Glomerular visceral epithelial cell (primary cell): ENCODE data around the gene PXDC1.
"Not testable (repeated sequence)": the region's sequence is repeated elsewhere in the genome, so short reads cannot be mapped to it uniquely, and the experiment has no call there.

Source experiments
- DNase-seq: peaks from one replicate; pipeline ENCODE4 v3.0.0-alpha.2; 2016; ENCODE audit errors: extremely low spot score

Gene PXDC1

DNA sequence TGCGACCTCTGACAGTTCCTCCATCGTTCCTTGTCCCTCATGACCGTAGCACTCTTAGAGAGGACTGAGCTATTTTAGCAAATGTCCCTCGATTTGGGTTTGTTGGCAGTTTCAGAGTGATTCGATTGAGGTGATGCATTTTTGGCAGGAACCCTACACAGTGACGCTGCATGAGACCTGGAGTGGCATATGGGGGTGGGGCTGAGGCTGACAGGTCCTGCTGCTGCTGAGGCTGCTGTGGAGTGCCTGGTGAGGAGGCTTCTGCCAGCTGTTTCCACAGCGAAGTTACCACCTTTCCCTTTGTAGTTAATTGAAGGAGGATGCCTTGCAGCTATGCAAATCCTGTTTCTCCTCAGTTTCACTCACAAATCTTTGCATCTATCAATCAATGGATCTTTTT is 19.8 kb downstream of the PXDC1 start:
- no peak for DNase-seq

DNA sequence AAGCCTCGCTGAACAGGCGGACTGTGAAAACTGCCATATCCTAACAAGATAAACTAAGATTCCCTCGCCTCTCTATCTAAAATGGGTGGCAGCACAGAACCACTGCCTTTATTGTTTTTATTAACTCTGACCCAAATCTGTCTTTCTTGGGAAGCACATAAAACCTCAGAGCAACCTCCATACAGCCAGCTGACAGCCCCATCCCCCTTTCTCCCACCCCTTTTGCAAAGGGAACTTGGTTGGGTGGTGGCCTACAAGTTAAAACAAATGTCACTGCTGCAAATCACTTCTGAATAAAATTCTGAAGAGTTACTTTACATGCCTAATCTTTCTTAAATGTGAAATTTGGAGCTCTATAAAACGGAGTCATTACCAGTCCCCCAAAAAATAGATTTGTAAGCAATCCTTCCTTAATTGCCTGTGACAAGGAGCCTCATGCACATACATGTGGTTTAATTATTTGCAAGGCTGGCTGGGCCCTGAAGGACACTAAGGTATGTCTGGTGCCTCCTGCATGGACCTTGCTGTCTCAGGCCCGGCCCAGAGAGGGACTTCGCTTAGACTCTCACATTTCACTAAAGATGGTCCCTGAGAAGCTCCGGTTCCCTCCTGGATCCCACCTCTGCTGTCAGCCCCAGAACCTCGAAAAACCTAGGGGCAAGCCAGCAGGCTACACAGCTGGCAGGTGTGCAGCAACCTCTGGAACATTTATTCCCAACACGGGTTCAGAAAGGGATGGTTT is 21.7 kb downstream of the PXDC1 start:
- no peak for DNase-seq

DNA sequence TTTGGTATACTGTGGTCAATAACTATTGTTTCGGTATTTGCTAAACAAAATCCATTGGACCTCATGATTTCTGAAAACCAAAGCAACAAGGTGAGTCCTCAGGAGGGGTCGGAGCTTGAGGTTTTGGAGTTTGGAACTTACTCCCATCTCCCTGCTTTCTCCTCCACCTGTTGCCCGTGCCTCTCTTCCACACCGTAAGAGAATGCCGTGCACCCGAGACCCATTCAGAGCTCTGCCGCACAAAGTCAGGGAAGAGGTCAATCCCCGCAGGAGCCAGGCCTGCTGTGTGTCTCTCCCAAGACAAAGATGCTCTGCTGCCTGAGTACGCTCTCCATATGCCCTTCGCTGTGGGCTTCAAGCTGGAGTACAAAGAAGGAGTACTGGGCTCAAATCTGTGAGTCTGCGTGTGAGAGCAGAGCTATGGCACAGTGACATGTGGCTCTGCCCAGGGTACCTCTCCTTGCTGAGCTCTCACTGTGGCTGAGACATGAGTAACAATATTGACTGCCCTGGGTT is 23.9 kb downstream of the PXDC1 start:
- DNase-seq, result no peak

DNA sequence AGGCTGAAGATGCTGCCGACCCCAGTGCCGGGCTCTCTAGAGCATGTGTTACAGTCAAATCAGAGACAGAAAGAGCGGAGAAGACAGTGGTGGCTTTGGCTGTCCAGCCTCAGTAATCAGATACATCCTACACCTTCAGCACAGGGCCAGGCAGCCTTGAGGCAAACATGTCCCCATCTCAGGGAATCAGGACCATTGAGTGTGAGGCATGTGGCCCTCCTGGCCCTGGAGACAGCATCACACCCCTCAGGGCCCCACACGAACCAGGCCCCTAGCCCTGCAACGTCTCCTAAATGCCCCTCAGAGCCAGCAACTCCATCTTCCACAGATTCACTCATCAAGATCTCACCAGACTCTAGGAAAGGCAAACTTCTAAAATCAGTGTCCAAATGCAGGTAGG is 24.5 kb downstream of the PXDC1 start:
- DNase-seq, result no peak

DNA sequence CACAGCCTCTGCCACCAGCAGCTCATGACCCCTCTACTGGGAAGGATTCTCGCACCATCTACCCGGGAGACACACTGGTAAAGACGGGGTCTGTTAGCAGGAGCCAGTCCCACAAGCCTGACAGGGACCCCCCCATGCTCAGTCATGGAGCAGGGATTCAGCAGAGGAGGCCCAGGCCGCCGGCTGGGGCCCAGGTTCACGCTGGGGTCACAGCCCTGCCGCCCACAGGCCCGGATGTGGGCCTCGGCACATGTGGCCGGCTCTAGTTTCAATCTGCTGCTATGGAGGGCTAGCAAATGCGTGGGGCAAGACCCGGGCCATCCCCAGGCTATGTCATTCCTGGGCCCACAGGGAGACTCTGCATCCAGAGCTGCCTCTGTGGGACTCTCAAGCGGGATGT is 25.1 kb downstream of the PXDC1 start:
- no peak for DNase-seq

DNA sequence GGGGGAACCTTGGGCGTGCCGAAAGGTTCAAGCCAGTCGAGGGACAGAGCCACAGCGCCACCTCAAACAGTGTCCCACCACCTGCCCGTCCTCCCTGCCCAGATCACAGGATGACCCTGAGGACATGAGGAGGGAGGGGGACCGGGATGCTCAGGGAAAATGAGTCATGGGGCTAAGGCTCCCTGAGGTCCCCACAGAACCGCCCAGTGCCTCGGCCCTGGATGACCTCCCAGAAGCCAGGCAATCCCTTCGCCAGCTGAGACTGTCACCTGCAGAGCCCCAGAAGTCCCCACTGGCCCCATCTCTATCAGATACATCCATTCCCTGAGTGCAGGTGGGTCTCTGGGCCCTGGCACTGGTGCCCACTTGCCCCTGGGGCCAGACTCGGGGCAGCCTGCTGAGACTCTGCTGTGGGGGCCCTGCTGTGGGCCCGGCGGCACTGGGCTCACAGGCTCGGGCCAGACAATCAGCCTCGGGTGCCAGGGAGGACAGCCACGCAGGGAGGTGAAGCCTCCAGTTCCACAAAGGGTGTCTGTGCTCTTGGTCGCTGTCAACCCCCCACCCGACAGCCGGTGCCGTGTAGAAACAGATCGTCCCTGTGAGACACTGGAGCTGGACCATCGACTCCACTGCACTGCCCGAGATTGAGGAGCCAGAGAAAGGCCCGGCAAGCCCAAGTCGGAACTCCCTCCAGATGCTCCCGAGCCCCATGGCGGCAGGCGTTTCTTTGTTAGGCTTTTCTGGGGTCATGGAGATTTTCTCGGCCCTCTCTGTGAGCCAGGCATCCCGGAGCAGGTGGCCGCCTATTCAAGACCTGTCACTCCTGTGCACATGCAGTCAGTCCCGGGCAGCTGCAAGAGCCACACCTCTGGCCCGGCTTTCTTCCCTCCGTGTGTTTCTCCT is 26.1 kb downstream of the PXDC1 start:
- DNase-seq, result no peak

DNA sequence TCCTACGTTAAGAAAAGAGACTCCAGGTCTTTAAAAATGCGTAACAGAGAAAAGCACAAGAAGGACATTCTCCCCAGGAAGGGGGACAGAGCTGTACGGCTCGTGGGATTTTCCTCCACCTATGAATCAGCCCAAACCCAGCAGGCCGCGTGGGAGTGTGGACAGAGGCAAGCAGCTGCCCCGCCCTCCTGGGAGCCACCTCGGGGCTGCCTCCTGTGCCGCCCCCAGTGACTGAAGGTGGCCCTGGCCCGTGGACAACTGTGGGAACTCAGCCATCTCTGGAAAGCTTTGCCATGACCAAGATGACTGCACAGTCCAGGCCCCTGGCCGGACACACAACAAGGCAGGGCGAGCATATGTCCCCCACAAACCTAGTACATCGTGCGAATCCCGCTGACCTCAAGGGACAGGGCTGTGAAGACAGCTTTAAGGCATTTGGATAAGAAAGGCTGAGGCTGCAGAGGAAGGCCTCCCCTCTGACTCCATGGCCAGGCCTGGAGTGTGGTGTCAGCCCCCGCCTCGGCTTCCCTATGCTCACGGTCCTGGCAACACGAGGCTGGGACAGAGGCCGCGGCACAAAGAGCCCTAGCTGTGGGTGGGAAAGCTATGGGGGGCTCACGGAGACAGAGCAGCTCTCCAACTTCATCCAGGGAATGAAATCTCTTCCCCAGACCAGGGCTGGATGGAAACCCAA is 26.9 kb downstream of the PXDC1 start:
- DNase-seq, result no peak

DNA sequence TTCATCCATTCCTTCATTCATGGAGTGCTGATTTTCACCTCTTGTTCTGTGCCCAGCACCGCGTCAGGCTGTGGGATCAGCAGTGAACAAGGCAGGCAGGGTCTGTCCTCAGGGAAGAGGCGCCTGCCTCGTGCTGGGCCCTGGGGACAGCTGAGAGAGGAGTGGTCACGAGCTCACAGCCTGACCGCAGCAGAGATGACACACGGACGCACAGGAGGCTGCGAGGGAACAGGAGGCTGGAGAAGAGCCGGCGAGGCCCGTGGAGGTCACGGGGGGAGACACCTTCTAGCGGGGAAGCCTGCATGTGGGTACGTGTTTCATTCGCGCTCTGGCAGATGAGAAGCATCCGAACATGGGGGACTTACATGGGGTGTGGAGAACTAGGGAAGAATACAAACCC is 27.5 kb downstream of the PXDC1 start:
- DNase-seq, result no peak

DNA sequence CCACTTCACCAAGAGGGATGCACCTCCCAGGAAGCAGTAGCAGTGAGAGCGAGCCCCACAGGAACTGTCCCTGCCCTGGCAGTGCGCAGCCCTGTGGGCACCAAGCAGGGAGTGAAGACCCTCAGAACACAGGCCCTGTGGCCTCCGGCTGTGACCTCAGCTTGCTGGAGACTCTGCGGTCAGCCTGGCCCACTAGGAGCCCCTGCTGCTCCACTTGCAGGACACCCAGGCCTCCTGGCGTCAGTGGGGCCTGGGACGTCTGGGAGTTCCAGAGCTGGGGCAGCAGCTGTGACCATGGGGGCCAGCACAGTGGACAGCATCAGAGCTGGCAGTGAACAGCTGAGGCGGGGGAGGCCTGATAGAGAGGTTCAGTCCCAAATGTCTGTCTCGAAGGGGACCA is 28.3 kb downstream of the PXDC1 start:
- DNase-seq, result no peak

DNA sequence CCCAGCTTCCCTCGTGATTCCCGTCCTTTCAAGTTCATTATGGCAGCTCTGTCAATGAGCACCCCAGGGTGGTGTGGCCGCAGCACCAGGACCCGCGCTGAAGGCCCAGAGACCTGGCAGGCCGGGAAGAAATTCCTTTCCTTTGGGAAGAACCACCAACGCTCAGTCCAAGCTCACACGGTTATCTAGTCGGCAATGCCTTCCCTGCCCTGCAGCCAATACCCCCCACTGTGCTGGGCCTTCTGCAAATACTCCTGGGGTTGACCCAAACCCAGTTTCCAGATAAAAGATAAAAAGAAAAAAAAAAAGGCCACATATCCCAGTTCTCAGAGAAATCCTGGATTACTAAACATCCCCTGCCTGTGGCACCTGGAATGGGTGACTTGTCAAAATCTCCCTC is 28.7 kb downstream of the PXDC1 start:
- no peak for DNase-seq

DNA sequence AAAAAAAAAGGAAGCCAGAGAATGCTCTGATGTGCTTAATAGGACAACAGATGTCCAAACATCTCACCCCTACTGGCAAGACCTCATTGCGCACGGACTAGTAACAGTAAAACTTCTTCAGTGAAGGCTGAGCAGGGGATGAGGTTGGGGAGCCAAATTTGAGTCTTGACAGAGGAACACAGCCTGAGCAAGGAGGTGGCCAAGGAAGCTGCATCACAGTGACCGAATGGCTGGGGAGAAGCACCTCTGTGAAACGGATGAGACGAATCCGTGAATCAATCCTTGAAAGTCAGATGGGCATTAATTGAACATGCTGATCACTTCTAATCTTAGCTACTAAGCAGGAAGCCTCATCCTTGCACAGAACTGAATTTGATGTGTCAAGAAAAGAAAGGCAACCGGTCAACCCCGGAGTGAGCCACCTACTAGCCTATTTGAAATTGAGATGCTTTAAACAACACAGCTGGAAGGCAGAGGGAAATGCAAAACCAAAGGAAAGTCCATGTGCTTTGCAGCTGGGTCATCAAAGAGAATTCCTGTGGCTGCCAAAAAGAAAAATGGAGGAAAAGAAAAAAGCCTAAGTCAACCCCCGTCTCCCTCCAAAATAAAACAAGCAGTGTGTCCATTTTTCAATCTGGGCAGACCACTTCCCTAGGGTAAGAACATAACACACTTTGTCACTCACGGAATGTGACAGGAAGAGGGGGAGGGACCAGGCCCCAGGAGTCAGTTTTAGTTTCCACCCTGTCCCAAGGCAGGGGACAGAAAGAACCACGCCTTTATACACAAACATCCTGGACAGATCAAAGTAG is 29.5 kb downstream of the PXDC1 start:
- no peak for DNase-seq

DNA sequence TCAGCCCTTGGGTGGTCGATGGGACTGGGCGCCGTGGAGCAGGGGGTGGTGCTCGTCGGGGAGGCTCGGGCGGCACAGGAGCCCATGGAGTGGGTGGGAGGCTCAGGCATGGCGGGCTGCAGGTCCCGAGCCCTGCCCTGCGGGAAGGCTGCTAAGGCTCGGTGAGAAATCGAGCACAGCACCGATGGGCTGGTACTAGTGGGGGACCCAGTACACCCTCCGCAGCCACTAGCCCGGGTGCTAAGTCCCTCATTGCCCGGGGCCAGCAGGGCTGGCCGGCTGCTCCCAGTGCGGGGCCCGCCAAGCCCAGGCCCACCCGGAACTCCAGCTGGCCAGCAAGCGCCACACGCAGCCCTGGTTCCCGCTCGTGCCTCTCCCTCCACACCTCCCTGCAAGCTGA is 30.7 kb downstream of the PXDC1 start:
- not testable (repeated sequence) for DNase-seq

DNA sequence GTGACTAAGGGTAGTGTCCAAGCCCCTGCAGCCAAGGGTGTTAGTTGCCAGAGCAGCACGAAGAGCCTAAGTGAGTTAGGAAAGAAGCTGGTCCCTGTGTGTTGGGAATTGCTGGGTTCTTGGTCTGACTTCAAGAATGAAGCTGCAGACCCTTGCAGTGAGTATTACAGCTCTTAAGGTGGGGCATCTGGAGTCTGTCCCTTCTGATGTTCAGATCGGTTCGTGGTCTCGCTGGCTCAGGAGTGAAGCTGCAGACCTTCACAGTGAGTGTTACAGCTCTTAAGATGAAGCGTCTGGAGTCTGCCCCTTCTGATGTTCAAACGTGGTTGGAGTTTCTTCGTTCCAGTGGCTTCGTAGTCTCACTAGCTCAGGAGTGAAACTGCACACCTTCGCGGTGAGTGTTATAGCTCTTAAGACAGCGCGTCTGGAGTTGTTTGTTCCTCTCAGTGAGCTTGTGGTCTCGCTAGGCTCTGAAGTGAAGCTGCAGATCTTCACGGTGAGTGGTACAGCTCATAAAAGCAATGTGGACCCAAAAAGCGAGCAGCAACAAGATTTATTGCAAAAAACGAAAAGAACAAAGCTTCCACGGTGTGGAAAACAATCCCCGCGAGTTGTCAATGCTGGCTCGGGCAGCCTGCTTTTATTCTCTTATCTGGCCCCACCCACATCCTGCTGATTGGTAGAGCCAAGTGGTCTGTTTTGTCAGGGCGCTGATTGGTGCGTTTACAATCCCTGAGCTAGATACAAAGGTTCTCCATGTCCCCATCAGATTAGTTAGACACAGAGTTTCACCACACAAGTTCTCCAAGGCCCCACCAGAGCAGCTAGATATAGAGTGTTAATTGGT is 31.8 kb downstream of the PXDC1 start:
- no peak for DNase-seq

DNA sequence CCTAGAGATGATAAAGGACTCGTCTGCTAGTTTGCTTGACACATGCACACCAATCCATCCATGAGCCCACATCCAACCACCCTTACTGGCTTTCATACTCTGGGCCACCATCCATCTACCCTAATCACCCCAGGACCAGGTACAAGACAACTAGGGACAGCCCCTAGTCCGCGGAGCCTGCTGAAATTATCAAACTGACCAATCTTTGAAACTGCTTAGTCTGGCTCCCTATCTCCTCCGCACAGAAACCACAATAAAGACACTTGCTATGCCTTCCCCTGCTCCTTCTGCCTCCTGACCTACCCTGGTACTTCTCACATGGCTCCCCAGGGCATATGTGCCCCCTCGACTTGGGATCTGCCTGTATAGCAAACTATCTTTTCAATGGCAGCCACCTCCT is 33.1 kb downstream of the PXDC1 start:
- DNase-seq, result no peak

DNA sequence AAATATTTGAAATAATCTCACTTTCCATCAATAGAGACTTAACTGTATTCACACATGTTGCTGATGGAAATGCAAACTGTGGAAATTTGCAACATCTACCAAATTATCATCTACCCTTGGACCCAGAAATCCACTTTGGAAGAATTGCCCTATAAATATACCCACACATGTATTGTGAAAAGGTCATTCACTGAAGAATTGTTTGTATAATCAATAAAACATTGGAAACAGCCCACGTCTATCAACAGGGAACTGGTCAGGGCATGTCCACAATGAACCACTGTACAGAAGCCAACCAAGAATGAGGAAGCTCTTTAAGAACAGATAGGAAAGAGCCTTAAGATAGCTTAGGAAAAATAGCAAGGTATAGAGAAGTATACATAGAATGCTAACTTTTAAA is 36.2 kb downstream of the PXDC1 start:
- no peak for DNase-seq

DNA sequence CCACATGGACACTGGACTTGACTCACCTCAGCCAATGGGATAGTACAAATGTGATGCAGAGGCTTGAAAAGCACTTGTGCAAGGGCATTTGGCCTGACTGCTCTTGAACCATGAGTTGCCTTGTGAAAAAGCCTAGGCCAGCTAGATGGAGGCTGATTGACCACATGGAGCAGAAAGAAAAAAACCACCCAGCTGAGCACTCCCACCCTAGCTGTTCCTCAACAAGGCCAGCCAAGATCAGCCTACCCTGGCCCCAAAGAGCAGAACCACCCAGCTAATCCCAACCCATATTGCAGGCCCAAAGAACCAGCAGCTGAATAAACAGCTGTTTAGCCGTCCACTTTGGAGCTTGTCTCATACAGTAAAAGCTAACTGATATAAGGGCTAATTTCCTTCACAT is 36.7 kb downstream of the PXDC1 start:
- DNase-seq, result no peak

DNA sequence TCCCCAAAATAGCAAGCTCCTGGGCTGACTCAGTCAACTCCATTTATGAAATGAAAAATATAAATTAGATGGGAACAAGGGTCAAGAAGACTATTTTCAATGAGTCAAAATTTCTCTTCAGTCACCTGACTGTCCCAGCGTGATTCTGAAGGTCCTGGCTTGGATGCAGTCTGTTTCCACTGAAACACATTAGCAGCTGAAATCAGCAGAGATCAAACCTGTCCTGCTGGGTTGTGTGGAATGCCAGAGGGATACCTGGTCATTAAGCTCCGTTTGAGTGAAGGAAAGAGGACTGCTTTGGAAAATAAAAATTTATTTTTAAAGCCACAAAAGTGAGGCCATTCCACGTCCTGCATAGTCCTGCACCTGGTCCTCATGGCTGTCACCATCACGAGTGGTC is 37.4 kb downstream of the PXDC1 start:
- DNase-seq, result no peak

DNA sequence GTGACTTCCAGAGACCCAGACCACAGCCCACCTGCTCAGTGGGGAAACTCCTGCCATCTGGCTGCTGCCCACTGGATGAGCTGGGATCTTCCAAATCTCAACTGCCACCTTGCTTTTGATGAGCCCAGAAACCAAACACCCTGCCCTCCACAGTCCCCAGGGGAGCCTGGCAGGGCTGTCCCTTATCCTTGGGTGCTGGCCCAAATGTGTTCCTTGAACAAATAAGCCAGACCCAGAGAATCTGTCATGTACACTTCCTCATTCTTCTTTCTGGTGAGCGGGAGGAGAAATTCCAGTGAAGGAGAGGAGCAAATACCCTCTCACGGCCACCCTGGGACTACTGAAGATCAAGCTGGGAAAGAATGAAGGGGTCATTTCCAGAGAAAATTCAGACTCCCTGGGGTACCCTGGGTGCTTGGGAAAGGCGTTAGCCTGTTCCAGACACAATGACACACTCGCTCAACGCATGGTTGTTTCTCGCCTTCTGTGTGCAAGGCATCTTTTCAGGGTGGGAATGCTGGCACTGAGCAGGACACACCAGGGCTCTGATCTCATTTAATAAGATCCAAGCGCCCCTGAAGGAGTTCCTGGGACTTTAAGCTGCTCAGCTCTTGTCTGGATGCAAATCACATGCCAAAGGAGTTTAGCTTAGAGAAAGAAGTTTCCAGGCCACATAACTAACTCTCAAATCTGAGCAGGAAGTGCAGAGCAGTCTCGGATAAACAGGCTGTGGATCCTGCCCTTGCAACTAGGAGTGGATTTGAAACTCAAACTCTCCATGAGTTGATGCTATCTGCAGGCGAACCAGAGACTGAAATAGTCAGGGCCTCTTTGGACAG is 38.5 kb downstream of the PXDC1 start:
- DNase-seq, result no peak

DNA sequence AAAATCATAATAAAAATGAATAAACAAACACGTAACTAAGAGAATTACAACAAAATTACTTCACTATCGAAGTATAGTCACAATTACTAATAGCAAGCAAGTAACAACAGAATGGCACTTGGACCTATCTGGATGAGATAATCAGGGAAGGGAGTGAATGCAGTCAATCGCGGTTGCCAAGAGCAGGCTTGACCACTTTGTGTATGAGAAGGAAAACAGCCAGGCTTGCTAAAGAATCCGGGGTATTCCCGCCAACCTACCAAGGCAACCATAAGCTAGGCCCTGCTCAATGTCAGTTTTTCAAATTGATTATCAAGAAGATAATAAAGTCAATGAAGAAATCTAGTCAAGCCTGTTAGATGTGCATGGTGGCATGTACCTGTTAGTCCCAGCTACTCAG is 39.7 kb downstream of the PXDC1 start:
- no peak for DNase-seq

DNA sequence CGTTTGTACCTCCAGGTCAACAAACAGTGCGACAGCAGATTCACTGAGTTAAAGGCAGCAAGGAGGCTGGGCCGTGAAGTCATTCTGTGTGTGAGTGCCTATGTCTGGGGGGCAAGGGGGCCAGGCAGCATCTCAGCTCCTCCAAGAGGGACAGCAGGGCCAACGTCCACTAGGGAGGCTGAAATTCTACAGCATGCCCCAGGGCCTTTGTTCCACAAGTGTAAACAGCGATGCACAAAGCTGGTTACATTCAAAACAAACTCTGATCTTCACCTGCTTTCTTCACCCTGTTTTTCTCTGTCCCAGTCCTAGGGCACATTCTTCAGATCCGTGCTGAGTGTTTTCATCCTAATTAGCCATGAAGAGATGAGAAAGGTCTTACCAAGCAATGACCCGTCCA is 41.1 kb downstream of the PXDC1 start:
- no peak for DNase-seq
